ENCODE measurements around the gene ENPP6. TPM values are rescaled to one million over a fixed set of nuclear protein-coding genes. Genes with fewer than 3 reads are reported as not detected.

ENPP6 gene
- polyA plus RNA-seq, 1 donor = 3.2 TPM

DNA sequence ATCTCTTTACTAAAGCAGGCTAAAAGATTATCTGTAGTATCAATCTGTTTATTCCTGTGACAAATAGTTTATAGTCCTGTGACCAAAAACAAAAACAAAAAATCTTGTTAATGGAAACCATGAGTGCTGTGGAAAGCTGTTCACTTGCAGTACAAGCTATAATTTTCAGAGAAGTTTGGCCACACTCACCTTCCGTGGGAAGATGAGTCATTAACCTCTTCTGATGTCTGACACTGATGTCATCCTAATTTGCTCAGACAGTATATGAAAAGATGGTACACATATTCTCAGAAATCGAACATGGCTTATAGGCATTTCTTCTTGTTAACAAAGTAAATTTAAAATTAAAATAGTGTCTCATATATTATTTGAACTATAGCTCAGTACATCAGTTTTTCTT, 19.9 kb upstream of the ENPP6 start:
- Histone ChIP-seq H3K36me3 (ENCODE audit: control insufficient read depth, insufficient read depth, low read length) (no peaks in the 10 kb centered on the region), H3K27me3 (ENCODE audit: control insufficient read depth, insufficient read depth, low read length) (no peaks in the 10 kb centered on the region), H3K27ac (ENCODE audit: low read length) (no peak overlapping the region), H3K9me3 (ENCODE audit: control insufficient read depth, low read depth, low read length) (no peaks in the 10 kb centered on the region), H3K4me3 (ENCODE audit: low read length) (no peak overlapping the region), H3K4me1 (ENCODE audit: control insufficient read depth, insufficient read depth, low read length) (peaks cover 6% of the 10 kb centered on the region)
- no peak for DNase-seq
- WGBS (ENCODE audit: insufficient coverage, low lambda C conversion rate) = no CpG with 5 or more reads among the region's 2 CpGs

DNA sequence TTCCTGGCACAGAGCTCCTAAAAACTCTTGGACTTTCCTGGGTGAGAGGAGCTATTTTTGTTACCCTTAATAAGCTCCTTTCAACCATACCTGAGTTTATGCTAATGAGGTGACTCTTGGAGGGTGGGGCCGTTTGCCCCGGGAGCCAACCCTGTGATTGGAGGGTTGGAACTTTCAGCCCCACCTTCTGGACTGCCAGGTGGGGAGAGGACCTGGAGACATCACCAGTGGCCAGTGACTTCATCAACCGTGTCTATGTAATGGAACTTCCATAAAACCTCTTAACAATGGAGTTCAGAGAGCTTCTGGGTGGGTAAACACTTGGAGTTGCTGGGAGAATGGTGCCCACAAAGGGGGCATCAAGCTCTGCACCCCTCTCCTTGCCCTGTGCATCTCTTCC, 17.9 kb upstream of the ENPP6 start:
- no CpG with 5 or more reads among the region's 3 CpGs for WGBS (ENCODE audit: insufficient coverage, low lambda C conversion rate)
- Histone ChIP-seq H3K27ac (ENCODE audit: low read length) (no peak overlapping the region), H3K9me3 (ENCODE audit: control insufficient read depth, low read depth, low read length) (no peaks in the 10 kb centered on the region), H3K27me3 (ENCODE audit: control insufficient read depth, insufficient read depth, low read length) (no peaks in the 10 kb centered on the region), H3K4me3 (ENCODE audit: low read length) (no peak overlapping the region), H3K36me3 (ENCODE audit: control insufficient read depth, insufficient read depth, low read length) (no peaks in the 10 kb centered on the region), H3K4me1 (ENCODE audit: control insufficient read depth, insufficient read depth, low read length) (peaks cover 17% of the 10 kb centered on the region)
- DNase-seq = no peak

GRCh38 chr4:184234155-184234554, 16.5 kb upstream of the ENPP6 start:
- Histone ChIP-seq H3K9me3 (ENCODE audit: control insufficient read depth, low read depth, low read length) (no peaks in the 10 kb centered on the region), H3K36me3 (ENCODE audit: control insufficient read depth, insufficient read depth, low read length) (no peaks in the 10 kb centered on the region), H3K4me1 (ENCODE audit: control insufficient read depth, insufficient read depth, low read length) (peaks cover 17% of the 10 kb centered on the region), H3K4me3 (ENCODE audit: low read length) (no peak overlapping the region), H3K27me3 (ENCODE audit: control insufficient read depth, insufficient read depth, low read length) (no peaks in the 10 kb centered on the region), H3K27ac (ENCODE audit: low read length) (no peak overlapping the region)
- DNase-seq = no peak
- 61% methylated on average over 2 of the region's 4 CpGs for WGBS (ENCODE audit: insufficient coverage, low lambda C conversion rate)

- H3K9me3 ChIP-seq (ENCODE audit: control insufficient read depth, low read depth, low read length) = no peaks in the 10 kb centered on the region
- H3K4me3 ChIP-seq (ENCODE audit: low read length) = no peak overlapping the region
- peaks cover 17% of the 10 kb centered on the region for H3K4me1 ChIP-seq (ENCODE audit: control insufficient read depth, insufficient read depth, low read length)
- peak in 1 of 2 donors; percentile 30 for DNase-seq
- H3K27ac ChIP-seq (ENCODE audit: low read length) = peak overlapping the region; percentile 82
- no CpG with 5 or more reads among the region's 4 CpGs for WGBS (ENCODE audit: insufficient coverage, low lambda C conversion rate)
- H3K27me3 ChIP-seq (ENCODE audit: control insufficient read depth, insufficient read depth, low read length) = no peaks in the 10 kb centered on the region
- no peaks in the 10 kb centered on the region for H3K36me3 ChIP-seq (ENCODE audit: control insufficient read depth, insufficient read depth, low read length)
Measured at GRCh38 chr4:184232975-184233374, 15.3 kb upstream of the ENPP6 start.

- no CpG with 5 or more reads among the region's 1 CpG for WGBS (ENCODE audit: insufficient coverage, low lambda C conversion rate)
- peak; percentile 91 to 97 for DNase-seq
Measured at GRCh38 chr4:184232202-184232601, 14.5 kb upstream of the ENPP6 start.

DNA sequence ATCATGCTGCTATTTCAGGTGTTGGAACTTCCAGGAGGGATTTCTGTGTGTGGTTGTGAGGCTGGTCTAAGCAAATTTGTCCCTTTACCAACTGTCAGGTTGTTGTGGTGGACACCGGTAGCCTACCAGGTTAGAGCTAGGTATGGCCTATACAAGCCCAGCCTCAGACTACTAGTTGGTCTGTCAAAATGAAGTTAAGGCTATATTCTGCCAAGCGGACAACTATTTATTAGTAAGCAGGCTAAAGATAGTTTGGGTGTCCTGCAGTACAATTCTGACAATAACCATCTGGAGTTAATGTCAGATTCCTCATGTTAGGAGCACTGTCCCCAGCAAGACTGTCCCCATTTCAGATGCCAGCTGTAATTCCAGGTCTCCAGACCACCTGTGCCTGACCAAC, 13.9 kb upstream of the ENPP6 start:
- Histone ChIP-seq H3K4me1 (ENCODE audit: control insufficient read depth, insufficient read depth, low read length) (peaks cover 17% of the 10 kb centered on the region), H3K9me3 (ENCODE audit: control insufficient read depth, low read depth, low read length) (no peaks in the 10 kb centered on the region), H3K4me3 (ENCODE audit: low read length) (no peak overlapping the region), H3K27ac (ENCODE audit: low read length) (peak overlapping the region; percentile 77), H3K27me3 (ENCODE audit: control insufficient read depth, insufficient read depth, low read length) (no peaks in the 10 kb centered on the region), H3K36me3 (ENCODE audit: control insufficient read depth, insufficient read depth, low read length) (no peaks in the 10 kb centered on the region)
- no peak for DNase-seq
- WGBS (ENCODE audit: insufficient coverage, low lambda C conversion rate) = no CpG with 5 or more reads among the region's 2 CpGs

More at GRCh38 chr4:184232202-184232601, 14.5 kb upstream of the ENPP6 start:
- Histone ChIP-seq H3K27ac (ENCODE audit: low read length) (peak overlapping the region; percentile 82), H3K4me3 (ENCODE audit: low read length) (no peak overlapping the region), H3K27me3 (ENCODE audit: control insufficient read depth, insufficient read depth, low read length) (no peaks in the 10 kb centered on the region), H3K9me3 (ENCODE audit: control insufficient read depth, low read depth, low read length) (no peaks in the 10 kb centered on the region), H3K36me3 (ENCODE audit: control insufficient read depth, insufficient read depth, low read length) (no peaks in the 10 kb centered on the region), H3K4me1 (ENCODE audit: control insufficient read depth, insufficient read depth, low read length) (peaks cover 17% of the 10 kb centered on the region)

GRCh38 chr4:184228056-184228705, 10.5 kb upstream of the ENPP6 start:
- peaks cover 17% of the 10 kb centered on the region for H3K4me1 ChIP-seq (ENCODE audit: control insufficient read depth, insufficient read depth, low read length)
- no peak overlapping the region for H3K27ac ChIP-seq (ENCODE audit: low read length)
- H3K36me3 ChIP-seq (ENCODE audit: control insufficient read depth, insufficient read depth, low read length) = no peaks in the 10 kb centered on the region
- H3K9me3 ChIP-seq (ENCODE audit: control insufficient read depth, low read depth, low read length) = no peaks in the 10 kb centered on the region
- no peaks in the 10 kb centered on the region for H3K27me3 ChIP-seq (ENCODE audit: control insufficient read depth, insufficient read depth, low read length)
- 100% methylated on average over 3 of the region's 7 CpGs for WGBS (ENCODE audit: insufficient coverage, low lambda C conversion rate)
- no peak overlapping the region for H3K4me3 ChIP-seq (ENCODE audit: low read length)
- DNase-seq = no peak

GRCh38 chr4:184216515-184216914, 1.2 kb downstream of the ENPP6 start:
- Histone ChIP-seq H3K27me3 (ENCODE audit: control insufficient read depth, insufficient read depth, low read length) (peaks cover 4% of the 10 kb centered on the region), H3K27ac (ENCODE audit: low read length) (no peak overlapping the region), H3K36me3 (ENCODE audit: control insufficient read depth, insufficient read depth, low read length) (no peaks in the 10 kb centered on the region), H3K4me1 (ENCODE audit: control insufficient read depth, insufficient read depth, low read length) (peaks cover 21% of the 10 kb centered on the region), H3K4me3 (ENCODE audit: low read length) (no peak overlapping the region), H3K9me3 (ENCODE audit: control insufficient read depth, low read depth, low read length) (no peaks in the 10 kb centered on the region)
- WGBS (ENCODE audit: insufficient coverage, low lambda C conversion rate) = no CpG with 5 or more reads among the region's 8 CpGs
- DNase-seq = no peak

- peaks cover 21% of the 10 kb centered on the region for H3K4me1 ChIP-seq (ENCODE audit: control insufficient read depth, insufficient read depth, low read length)
- no peak overlapping the region for H3K4me3 ChIP-seq (ENCODE audit: low read length)
- no CpG with 5 or more reads among the region's 10 CpGs for WGBS (ENCODE audit: insufficient coverage, low lambda C conversion rate)
- H3K27ac ChIP-seq (ENCODE audit: low read length) = no peak overlapping the region
- no peaks in the 10 kb centered on the region for H3K36me3 ChIP-seq (ENCODE audit: control insufficient read depth, insufficient read depth, low read length)
- peaks cover 4% of the 10 kb centered on the region for H3K27me3 ChIP-seq (ENCODE audit: control insufficient read depth, insufficient read depth, low read length)
- no peaks in the 10 kb centered on the region for H3K9me3 ChIP-seq (ENCODE audit: control insufficient read depth, low read depth, low read length)
- peak; percentile 33 to 59 for DNase-seq
Measured at GRCh38 chr4:184215709-184216328, 1.9 kb downstream of the ENPP6 start.

- no peaks in the 10 kb centered on the region for H3K36me3 ChIP-seq (ENCODE audit: control insufficient read depth, insufficient read depth, low read length)
- no peak overlapping the region for H3K4me3 ChIP-seq (ENCODE audit: low read length)
- WGBS (ENCODE audit: insufficient coverage, low lambda C conversion rate) = no CpG with 5 or more reads among the region's 5 CpGs
- no peak overlapping the region for H3K27ac ChIP-seq (ENCODE audit: low read length)
- H3K4me1 ChIP-seq (ENCODE audit: control insufficient read depth, insufficient read depth, low read length) = peaks cover 21% of the 10 kb centered on the region
- H3K9me3 ChIP-seq (ENCODE audit: control insufficient read depth, low read depth, low read length) = no peaks in the 10 kb centered on the region
- DNase-seq = no peak
- no peaks in the 10 kb centered on the region for H3K27me3 ChIP-seq (ENCODE audit: control insufficient read depth, insufficient read depth, low read length)
Measured at GRCh38 chr4:184214931-184215330, 2.7 kb downstream of the ENPP6 start.

All from large intestine (tissue), 3 donors.